ENCODE data around the gene USE1. TPM values are rescaled to one million over a fixed set of nuclear protein-coding genes. Genes with fewer than 3 reads are reported as not detected.

The USE1 gene
- total and polyA plus RNA-seq, 4 donors = 22.0 to 60.1 (median 34.8) TPM

DNA sequence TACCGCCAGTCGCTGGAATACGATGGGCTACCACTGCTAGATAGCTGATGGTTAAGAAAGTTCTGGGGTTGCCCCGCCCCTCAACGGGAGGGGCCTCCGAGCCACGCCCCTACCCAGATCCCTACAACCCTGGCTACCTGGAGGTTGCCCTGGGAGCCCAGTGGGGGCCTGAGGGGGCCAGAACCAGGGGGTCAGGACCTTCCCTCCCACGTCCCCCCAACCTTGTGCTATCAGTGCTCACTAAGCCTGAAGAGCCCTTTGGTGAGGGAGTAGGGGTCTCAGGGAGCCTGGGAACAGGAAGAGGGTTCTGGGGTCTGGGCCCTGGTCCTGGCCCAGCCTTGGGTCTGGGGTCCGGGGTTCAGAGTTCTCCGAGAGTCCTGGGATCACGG is 19.7 kb downstream of the USE1 start:
- no peaks in the 10 kb centered on the region for H3K9me3 ChIP-seq (ENCODE audit: control insufficient read depth in 4 of 4, insufficient read depth in 3 of 4, low read length in 3 of 4)
- H3K4me1 ChIP-seq (ENCODE audit: control insufficient read depth in 5 of 5, insufficient read depth in 5 of 5, low read length in 5 of 5) = peaks cover 0 to 14% (median 3%) of the 10 kb centered on the region in 5 donors
- peaks cover 0 to 18% (median 9%) of the 10 kb centered on the region in 4 donors for H3K36me3 ChIP-seq (ENCODE audit: control insufficient read depth in 4 of 4, insufficient read depth in 4 of 4, low read length in 4 of 4)
- 14 to 30% methylated on average over 11 of the region's 11 CpGs for WGBS, 2 donors
- peak overlapping the region; percentile 43 for H3K4me3 ChIP-seq
- peak in 2 of 3 donors; percentile 38 to 48 for DNase-seq
- H3K27ac ChIP-seq (ENCODE audit: low read depth in 1 of 2, low read length in 1 of 2) = peak overlapping the region in 1 of 2 donors; percentile 75
- ATAC-seq (ENCODE audit: insufficient read depth, low FRiP score) = peak; percentile 60
- H3K9ac ChIP-seq (ENCODE audit: insufficient read depth in 1 of 2, low read length in 2 of 2) = no peak overlapping the region
- no peak for TF ChIP-seq CTCF (IDR thresholded peaks at IDR 0.05; ENCODE audit: control extremely low read depth, extremely low read depth)
- no peaks in the 10 kb centered on the region for H3K27me3 ChIP-seq (ENCODE audit: control insufficient read depth in 3 of 3, insufficient read depth in 3 of 3, low read length in 2 of 3)

DNA sequence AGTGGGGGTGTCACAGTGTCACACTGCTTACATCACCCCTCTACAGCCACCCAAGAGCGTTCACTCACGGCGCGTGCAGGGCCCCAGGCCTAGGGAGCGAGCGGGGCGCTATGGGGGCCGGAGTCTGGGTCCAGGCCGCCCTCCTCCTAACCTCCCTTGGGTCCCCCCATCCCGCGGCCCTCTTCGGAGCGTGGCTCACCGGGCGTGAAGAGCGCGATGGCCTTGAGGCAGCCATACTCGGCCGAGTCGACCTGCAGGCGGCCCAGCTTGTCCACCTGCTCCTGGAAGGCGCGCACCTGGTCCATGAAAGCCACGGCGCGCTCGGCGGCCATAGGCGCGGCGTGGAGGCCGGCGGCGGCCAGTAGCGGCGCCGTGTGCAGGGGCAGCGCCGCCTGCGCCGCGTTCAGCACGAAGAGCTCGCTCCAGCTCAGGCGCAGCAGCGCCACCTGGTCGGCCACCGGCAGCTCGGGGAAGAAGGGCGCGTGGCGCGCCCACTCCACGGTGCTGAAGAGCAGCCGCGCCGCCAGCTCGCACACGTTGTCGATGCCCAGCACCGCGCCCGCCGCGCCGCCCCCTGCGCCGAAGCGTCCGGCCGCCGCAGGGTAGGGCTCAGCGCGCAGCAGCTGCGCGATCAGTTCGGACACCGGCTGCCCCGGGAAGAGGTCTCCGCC is 20.3 kb downstream of the USE1 start:
- DNase-seq (peak; percentile 63 to 85 (median 74)), ATAC-seq (ENCODE audit: insufficient read depth, low FRiP score) (peak; percentile 84)
- WGBS, 2 donors = 5 to 7% methylated on average over 49 to 80 of the region's 80 CpGs
- Histone ChIP-seq H3K9me3 (ENCODE audit: control insufficient read depth in 4 of 4, insufficient read depth in 3 of 4, low read length in 3 of 4) (no peaks in the 10 kb centered on the region), H3K27me3 (ENCODE audit: control insufficient read depth in 3 of 3, insufficient read depth in 3 of 3, low read length in 2 of 3) (no peaks in the 10 kb centered on the region), H3K4me1 (ENCODE audit: control insufficient read depth in 5 of 5, insufficient read depth in 5 of 5, low read length in 5 of 5) (peaks cover 0 to 14% (median 3%) of the 10 kb centered on the region in 5 donors), H3K27ac (ENCODE audit: low read depth in 1 of 2, low read length in 1 of 2) (peak overlapping the region; percentile 67 to 75), H3K9ac (ENCODE audit: insufficient read depth in 1 of 2, low read length in 2 of 2) (no peak overlapping the region), H3K36me3 (ENCODE audit: control insufficient read depth in 4 of 4, insufficient read depth in 4 of 4, low read length in 4 of 4) (peaks cover 0 to 18% (median 9%) of the 10 kb centered on the region in 4 donors), H3K4me3 (peak overlapping the region; percentile 43)
- TF ChIP-seq CTCF (IDR thresholded peaks at IDR 0.05; ENCODE audit: control extremely low read depth, extremely low read depth) = peak; percentile 71

- Histone ChIP-seq H3K36me3 (ENCODE audit: control insufficient read depth in 4 of 4, insufficient read depth in 4 of 4, low read length in 4 of 4) (peaks cover 0 to 16% (median 9%) of the 10 kb centered on the region in 4 donors), H3K27ac (ENCODE audit: low read depth in 1 of 2, low read length in 1 of 2) (peak overlapping the region; percentile 67 to 75), H3K27me3 (ENCODE audit: control insufficient read depth in 3 of 3, insufficient read depth in 3 of 3, low read length in 2 of 3) (no peaks in the 10 kb centered on the region), H3K4me1 (ENCODE audit: control insufficient read depth in 5 of 5, insufficient read depth in 5 of 5, low read length in 5 of 5) (peaks cover 0 to 14% (median 3%) of the 10 kb centered on the region in 5 donors), H3K4me3 (peak overlapping the region; percentile 43), H3K9me3 (ENCODE audit: control insufficient read depth in 4 of 4, insufficient read depth in 3 of 4, low read length in 3 of 4) (no peaks in the 10 kb centered on the region), H3K9ac (ENCODE audit: insufficient read depth in 1 of 2, low read length in 2 of 2) (no peak overlapping the region)
- TF ChIP-seq CTCF (IDR thresholded peaks at IDR 0.05; ENCODE audit: control extremely low read depth, extremely low read depth) = no peak
- DNase-seq (peak; percentile 41 to 70 (median 57)), ATAC-seq (ENCODE audit: insufficient read depth, low FRiP score) (peak; percentile 9)
- 8 to 12% methylated on average over 12 to 24 of the region's 27 CpGs for WGBS, 2 donors
These were observed 21.0 kb downstream of the USE1 start for GRCh38 chr19:17235971-17236777.
